HepG2 (cell line): ENCODE data around the gene DDR1. TPM values are rescaled to one million over a fixed set of nuclear protein-coding genes. Genes with fewer than 3 reads are reported as not detected.

Experiments
- ATAC-seq: fragments of 200-7000 bp; cut with Tn5 transposase; 3 replicates; pipeline ENCODE4 v1.9.1; 2020; ENCODE audit warnings: mild to moderate bottlenecking, moderate library complexity
- BruUV-seq: library from RNA; stranded (reverse); fragments of 400-500 nt; replicated peaks from 2 replicates; lab custom pipeline; 2021; lab: Mats Ljungman, UMichigan
- CTCF ChIA-PET: fragments of 300-600 bp; formaldehyde crosslinking; extraction: SDS; loops from one replicate; lab custom pipeline; 2021; ENCODE audit warnings: low total read pairs, inconsistent platforms, low intra/inter-chr PET ratio; lab: Yijun Ruan, JAX
- POLR2A ChIA-PET: fragments of 350-600 bp; sonication (Branson Sonifier 250); formaldehyde crosslinking; loops from one replicate; lab custom pipeline; 2020; ENCODE audit warnings: antibody characterized with exemption, inconsistent platforms; lab: Yijun Ruan, JAX
- DNase-seq: peaks from one replicate; pipeline ENCODE4 v3.0.0-alpha.2; 2015; ENCODE audit warnings: low spot score
- FAIRE-seq: peaks from 3 replicates; lab custom pipeline; 2011; peaks lifted over from hg19 to GRCh38; lab: Jason Lieb, UNC
- H2AFZ ChIP-seq: one replicate; pipeline ENCODE4 v1.6.1; 2011; ENCODE audit warnings: low read length, inconsistent platforms
- H3K27ac ChIP-seq: fragments of 300-600 bp; 3 replicates; pipeline ENCODE4 v1.8.0; 2011; ENCODE audit warnings: mixed run types, mild to moderate bottlenecking, mixed read lengths, low read length, inconsistent platforms; ENCODE audit not compliant: insufficient read depth; ENCODE audit errors: extremely low read length
- H3K27me3 ChIP-seq, 2 experiments: fragments of 200-600 bp in 1 of 2; 2 replicates in 1 of 2; 3 replicates in 1 of 2; pipeline versions ENCODE4 v1.6.0 to v1.8.0; 2011; ENCODE audit warnings: low read length in 2 of 2, mild to moderate bottlenecking in 2 of 2, moderate library complexity in 2 of 2, inconsistent platforms in 1 of 2; ENCODE audit not compliant: insufficient read depth in 2 of 2, control insufficient read depth in 1 of 2
- H3K36me3 ChIP-seq, 2 experiments: fragments of 200-600 bp in 1 of 2; replicated peaks in 1 of 2; 2 replicates in 1 of 2; 3 replicates in 1 of 2; pipeline versions ENCODE4 v1.5.1 to v1.8.0; 2011; ENCODE audit warnings: low read length in 2 of 2, inconsistent platforms in 1 of 2; ENCODE audit not compliant: insufficient read depth in 2 of 2, control insufficient read depth in 1 of 2
- H3K4me1 ChIP-seq: 2 replicates; pipeline ENCODE4 v1.5.1; 2012; ENCODE audit warnings: low read length, inconsistent platforms; ENCODE audit not compliant: insufficient read depth
- H3K4me2 ChIP-seq: 2 replicates; pipeline ENCODE4 v1.6.0; 2011; ENCODE audit warnings: low read depth, low read length, inconsistent platforms
- H3K4me3 ChIP-seq, 3 experiments: fragments of 200-600 bp in 1 of 3; sonication (generic), shearing (Covaris generic) in 1 of 3; replicated peaks in 1 of 3; 2 replicates each; pipeline ENCODE4 v1.5.1; 2011 to 2016; ENCODE audit warnings: low read length in 3 of 3, inconsistent platforms in 2 of 3, low read depth in 2 of 3, mild to moderate bottlenecking in 2 of 3, control low read depth in 1 of 3, mixed read lengths in 1 of 3; ENCODE audit not compliant: insufficient read depth in 1 of 3
- H3K79me2 ChIP-seq: one replicate; pipeline ENCODE4 v1.6.1; 2011; ENCODE audit warnings: low read length, inconsistent platforms; ENCODE audit not compliant: insufficient read depth
- H3K9ac ChIP-seq: 2 replicates; pipeline ENCODE4 v1.6.0; 2011; ENCODE audit warnings: mild to moderate bottlenecking, low read depth, low read length, inconsistent platforms; ENCODE audit not compliant: insufficient read depth
- H3K9me3 ChIP-seq: 2 replicates; pipeline ENCODE4 v1.5.1; 2012; ENCODE audit warnings: mild to moderate bottlenecking, low read length
- H4K20me1 ChIP-seq: 2 replicates; pipeline ENCODE4 v1.6.0; 2011; ENCODE audit warnings: inconsistent platforms, mild to moderate bottlenecking, low read length, moderate library complexity; ENCODE audit not compliant: insufficient read depth
- CREB3 ChIP-seq: sonication (generic); formaldehyde crosslinking; IDR thresholded peaks from 2 replicates; pipeline ENCODE4 v1.5.0; 2020; ENCODE audit warnings: missing genetic modification reagents
- NFAT5 ChIP-seq: sonication (generic); formaldehyde crosslinking; IDR thresholded peaks from 2 replicates; pipeline ENCODE4 v1.4.0; 2020; ENCODE audit warnings: missing genetic modification reagents
- PHF20 ChIP-seq: sonication (generic); formaldehyde crosslinking; IDR thresholded peaks from 2 replicates; pipeline ENCODE4 v1.5.0; 2020; ENCODE audit warnings: mild to moderate bottlenecking, missing genetic modification reagents
- RFX1 ChIP-seq: fragments of 450-650 bp; IDR thresholded peaks from 2 replicates; pipeline ENCODE4 v1.6.1; 2017
- TARDBP ChIP-seq: sonication (generic); formaldehyde crosslinking; IDR thresholded peaks from 2 replicates; pipeline ENCODE4 v1.8.0; 2022; ENCODE audit warnings: mild to moderate bottlenecking, missing genetic modification reagents
- ZBTB7B ChIP-seq: sonication (generic); formaldehyde crosslinking; IDR thresholded peaks from 2 replicates; pipeline ENCODE4 v1.4.0; 2020; ENCODE audit warnings: missing genetic modification reagents
- ZNF121 ChIP-seq: sonication (generic); formaldehyde crosslinking; IDR thresholded peaks from 2 replicates; pipeline ENCODE4 v1.5.0; 2020; ENCODE audit warnings: mild to moderate bottlenecking, missing genetic modification reagents
- ZNF124 ChIP-seq: sonication (generic); formaldehyde crosslinking; IDR thresholded peaks from 2 replicates; pipeline ENCODE4 v1.4.0; 2020; ENCODE audit warnings: missing genetic modification reagents
- ZNF580 ChIP-seq: IDR thresholded peaks from 2 replicates; pipeline ENCODE4 v1.6.1; 2016; ENCODE audit warnings: low read depth, borderline replicate concordance
- WGBS: methylation state at CpG from one replicate; pipeline ENCODE4 v1.1.6; 2017; ENCODE audit warnings: low lambda C conversion rate; 5-methylcytosine and 5-hydroxymethylcytosine counted together
- in situ Hi-C: cut with HindIII; loops from 2 replicates; pipeline ENCODE4 v1.10.0; 2017; ENCODE audit warnings: low pct_unique_long_range_greater_than_20kb; ENCODE audit not compliant: extremely low pct_ligation_motif_present
- intact Hi-C: fragments of 100-400 bp; cut with micrococcal nuclease; formaldehyde crosslinking; loops from one replicate; pipeline ENCODE4 v1.10.0; 2022; ENCODE audit not compliant: unreplicated experiment
- polyA plus RNA-seq, 8 experiments: library from polyadenylated mRNA; depleted of rRNA in 3 of 8; stranded (reverse) in 7 of 8; unstranded in 1 of 8; fragments of >200 nt; fragmentation: Illumina TruSeq in 4 of 8; extraction: Trizol in 4 of 8; gene quantifications; 2 replicates each; pipeline versions ENCODE4 v1.2.1 to v1.2.3, GENCODE V29; 2011 to 2016; ENCODE audit warnings: low read depth in 4 of 8, missing spikeins in 1 of 8, mixed read lengths in 1 of 8; ENCODE audit not compliant: insufficient read depth in 1 of 8
- total RNA-seq, 5 experiments: library from RNA; depleted of rRNA; stranded (reverse); fragments of >200 nt; fragmentation: Illumina TruSeq; extraction: Trizol; gene quantifications; 2 replicates each; pipeline ENCODE4 v1.2.3, GENCODE V29; 2016; ENCODE audit warnings: low read depth in 1 of 5

Gene DDR1
- total and polyA plus RNA-seq, 2 of the 13 experiments (the other 11 are each of a cell fraction or from before 2014, with no cell fraction given), result 16.7 to 20.2 TPM

DNA sequence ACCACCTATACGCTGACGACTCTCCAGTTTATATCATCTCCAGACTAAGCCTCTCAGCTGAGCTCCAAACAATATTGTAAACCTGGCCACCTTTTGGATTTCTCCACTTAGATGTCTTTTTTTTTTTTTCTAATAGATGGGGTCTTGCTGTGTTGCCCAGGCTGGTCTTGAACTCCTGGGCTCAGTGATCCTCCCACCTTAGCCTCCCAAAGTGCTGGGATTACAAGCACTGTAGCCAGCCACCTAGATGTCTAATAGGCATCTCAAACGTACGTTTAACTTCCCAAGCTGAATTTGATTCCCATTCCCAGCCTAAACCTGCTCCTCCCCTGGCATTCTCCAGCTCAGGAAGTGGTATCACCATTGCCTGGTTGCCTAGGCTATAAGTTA, 5.2 kb downstream of the DDR1 start (continued):
- TF ChIP-seq NFAT5 (CRISPR knock-in tag) (no peak), ZNF121 (0 out of 2 replicates have a peak, but pooled peaks have one; percentile 19), PHF20 (CRISPR knock-in tag) (no peak)

DNA sequence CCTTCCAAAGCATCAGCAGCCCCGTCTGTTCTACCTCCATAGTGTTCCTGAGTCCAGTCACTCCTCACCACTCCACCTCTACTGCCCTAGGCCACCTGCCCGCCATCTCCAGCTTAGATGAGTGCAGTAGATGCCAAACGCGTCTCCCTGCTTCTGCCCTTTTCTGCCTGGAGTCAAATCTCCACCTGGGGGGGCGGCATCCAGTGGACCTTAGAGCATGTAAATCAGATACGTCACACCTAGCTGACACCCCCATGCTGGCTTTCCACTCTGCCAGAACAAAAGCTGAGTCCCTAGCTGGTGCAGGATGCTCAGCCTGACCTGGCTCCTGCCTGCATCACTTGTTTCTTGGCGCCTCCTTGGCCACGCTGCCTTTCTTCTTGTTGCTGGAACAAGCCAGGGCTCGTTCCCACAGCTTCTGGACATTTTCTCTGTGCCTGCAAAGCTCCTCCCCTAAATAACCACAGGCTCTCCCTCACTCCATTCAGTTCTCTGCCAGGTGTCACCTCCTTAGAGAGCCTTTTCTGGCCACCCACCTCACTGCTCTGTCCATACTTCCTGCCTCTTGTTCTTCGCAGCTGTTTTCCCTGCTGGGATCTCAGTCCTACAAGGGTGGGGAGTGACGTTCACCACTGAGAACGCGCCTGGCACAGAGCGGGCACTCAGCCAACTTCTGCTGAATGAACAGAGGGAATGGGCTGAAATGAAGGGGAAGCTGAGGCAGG, 5.8 kb downstream of the DDR1 start:
- H3K4me3 ChIP-seq, result no peak overlapping the region

More for the DNA sequence above, 5.8 kb downstream of the DDR1 start:
- H3K9me3 ChIP-seq, result no peaks in the 10 kb centered on the region
- no peak for DNase-seq
- FAIRE-seq, result no peak
- no peak for ATAC-seq
- H3K4me2 ChIP-seq, result no peak overlapping the region
- no peak overlapping the region for H3K27ac ChIP-seq
- TF ChIP-seq RFX1 (no peak), ZNF124 (CRISPR knock-in tag) (no peak), TARDBP (CRISPR knock-in tag) (no peak), ZNF580 (CRISPR knock-in tag) (no peak), ZBTB7B (CRISPR knock-in tag) (no peak), CREB3 (no peak)
- H3K27me3 ChIP-seq, result no peaks in the 10 kb centered on the region
- in situ Hi-C loops, result no loop called here
- peaks cover 4% of the 10 kb centered on the region; the same call in 1 of the 2 replicates for H4K20me1 ChIP-seq
- ChIA-PET POLR2A (no interaction called here), CTCF (no interaction called here)
- peaks cover 31 to 57% of the 10 kb centered on the region in 2 experiments for H3K36me3 ChIP-seq
- H3K9ac ChIP-seq, result no peak overlapping the region
- H3K79me2 ChIP-seq, result peaks cover 17% of the 10 kb centered on the region
- intact Hi-C loops, result no loop called here
- 97% methylated on average over 14 of the region's 14 CpGs for WGBS
- no TSS peak for BruUV-seq
- no peak overlapping the region for H2AFZ ChIP-seq
- peaks cover 19% of the 10 kb centered on the region for H3K4me1 ChIP-seq
